PC-9 (cell line): Measurements from ENCODE around the gene TMEM225.

ENCODE experiments used
- EZH2 ChIP-seq: fragments of 200-600 bp; sonication (generic); IDR thresholded peaks from 2 replicates; pipeline ENCODE4 v1.8.0; 2017; ENCODE audit warnings: antibody characterized with exemption, low read depth
- TF ChIP-seq, protein P1 (sequence below): fragments of 200-600 bp; sonication (generic); conservative IDR thresholded peaks from 2 replicates; pipeline ENCODE4 v1.6.1; 2017; ENCODE audit warnings: mixed run types, antibody characterized with exemption, mild to moderate bottlenecking, moderate library complexity

DNA sequence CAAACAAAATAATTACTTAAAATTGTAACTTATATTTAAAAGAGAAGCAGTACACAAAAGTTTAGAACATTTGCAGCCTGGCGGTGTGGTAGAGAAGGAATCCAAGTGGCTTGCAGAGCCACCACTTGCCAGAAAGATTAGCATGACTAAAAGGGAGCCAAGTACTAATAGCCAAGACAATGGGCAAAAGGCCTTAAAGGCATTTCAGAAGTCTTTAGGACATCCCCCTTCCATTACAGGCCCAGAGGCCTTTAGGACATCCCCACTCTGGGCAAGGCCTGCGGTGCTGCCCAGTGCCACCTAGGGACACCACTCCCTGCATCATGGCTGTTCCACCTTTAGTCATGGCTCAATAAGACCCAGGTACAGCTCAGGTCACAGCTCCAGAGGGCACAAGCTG is 32.4 kb downstream of the TMEM225 start:
- TF ChIP-seq, protein P1, sequence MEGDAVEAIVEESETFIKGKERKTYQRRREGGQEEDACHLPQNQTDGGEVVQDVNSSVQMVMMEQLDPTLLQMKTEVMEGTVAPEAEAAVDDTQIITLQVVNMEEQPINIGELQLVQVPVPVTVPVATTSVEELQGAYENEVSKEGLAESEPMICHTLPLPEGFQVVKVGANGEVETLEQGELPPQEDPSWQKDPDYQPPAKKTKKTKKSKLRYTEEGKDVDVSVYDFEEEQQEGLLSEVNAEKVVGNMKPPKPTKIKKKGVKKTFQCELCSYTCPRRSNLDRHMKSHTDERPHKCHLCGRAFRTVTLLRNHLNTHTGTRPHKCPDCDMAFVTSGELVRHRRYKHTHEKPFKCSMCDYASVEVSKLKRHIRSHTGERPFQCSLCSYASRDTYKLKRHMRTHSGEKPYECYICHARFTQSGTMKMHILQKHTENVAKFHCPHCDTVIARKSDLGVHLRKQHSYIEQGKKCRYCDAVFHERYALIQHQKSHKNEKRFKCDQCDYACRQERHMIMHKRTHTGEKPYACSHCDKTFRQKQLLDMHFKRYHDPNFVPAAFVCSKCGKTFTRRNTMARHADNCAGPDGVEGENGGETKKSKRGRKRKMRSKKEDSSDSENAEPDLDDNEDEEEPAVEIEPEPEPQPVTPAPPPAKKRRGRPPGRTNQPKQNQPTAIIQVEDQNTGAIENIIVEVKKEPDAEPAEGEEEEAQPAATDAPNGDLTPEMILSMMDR = no peak
- TF ChIP-seq EZH2 = no peak
